ENCODE measurements around the gene SND1. TPM values are rescaled to one million over a fixed set of nuclear protein-coding genes. Genes with fewer than 3 reads are reported as not detected.

SND1 gene
- total and polyA plus RNA-seq, 4 donors, result 59.4 to 214 (median 84.1) TPM

GRCh38 chr7:127710635-127711034 lies 58.6 kb downstream of the SND1 start:
- Histone ChIP-seq H3K27me3 (ENCODE audit: control insufficient read depth in 4 of 4, insufficient read depth in 4 of 4, low read length in 3 of 4) (no peaks in the 10 kb centered on the region), H3K36me3 (ENCODE audit: control insufficient read depth in 4 of 4, insufficient read depth in 3 of 4, low read depth in 1 of 4, low read length in 3 of 4) (peaks cover 8 to 61% (median 37%) of the 10 kb centered on the region in 4 donors), H3K9me3 (ENCODE audit: control insufficient read depth in 4 of 4, low read length in 3 of 4) (peaks cover 0 to 6% (median 2%) of the 10 kb centered on the region in 4 donors), H3K4me1 (ENCODE audit: control insufficient read depth in 4 of 4, insufficient read depth in 4 of 4, low read length in 3 of 4) (no peaks in the 10 kb centered on the region), H3K9ac (ENCODE audit: low read depth in 1 of 2, low read length in 2 of 2) (no peak overlapping the region), H3K27ac (ENCODE audit: low read depth in 1 of 2, low read length in 2 of 2) (no peak overlapping the region), H3K4me3 (ENCODE audit: low read depth in 1 of 3, low read length in 3 of 3) (no peak overlapping the region)
- no peak for DNase-seq (ENCODE audit: low spot score)
- 99% methylated on average over 1 of the region's 1 CpG for WGBS
- TF ChIP-seq GABPA (IDR thresholded peaks at IDR 0.05 in 1 of 2, conservative IDR thresholded peaks at IDR 0.05 in 1 of 2), result no peak
- no peak for TF ChIP-seq TAF1 (conservative IDR thresholded peaks at IDR 0.05)
- TF ChIP-seq CTCF (IDR thresholded peaks at IDR 0.05; ENCODE audit: low read depth, low read length, missing input control), result no peak
- TF ChIP-seq HNF4G (IDR thresholded peaks at IDR 0.05), result no peak
- no peak for TF ChIP-seq ZBTB33 (IDR thresholded peaks at IDR 0.05)
- TF ChIP-seq NR2F2 (IDR thresholded peaks at IDR 0.05), result no peak
- no peak for TF ChIP-seq HNF4A (conservative IDR thresholded peaks at IDR 0.05)
- no peak for TF ChIP-seq YY1 (IDR thresholded peaks at IDR 0.05)
- TF ChIP-seq ATF3 (IDR thresholded peaks at IDR 0.05), result no peak
- TF ChIP-seq MAX (IDR thresholded peaks at IDR 0.05), result no peak
- no peak for TF ChIP-seq FOXA2 (IDR thresholded peaks at IDR 0.05)
- TF ChIP-seq RXRA (IDR thresholded peaks at IDR 0.05), result no peak
- TF ChIP-seq EGR1 (IDR thresholded peaks at IDR 0.05; ENCODE audit: low read depth in 2 of 2), result no peak
- TF ChIP-seq SP1 (IDR thresholded peaks at IDR 0.05), result no peak
- no peak for TF ChIP-seq RAD21 (IDR thresholded peaks at IDR 0.05)
- no peak for TF ChIP-seq JUND (IDR thresholded peaks at IDR 0.05)
- TF ChIP-seq FOXA1 (IDR thresholded peaks at IDR 0.05), result no peak
- TF ChIP-seq REST (IDR thresholded peaks at IDR 0.05), result no peak

All from liver (tissue), 9 donors.